Stimulated activated naive CD8-positive, alpha-beta T cell treated with anti-CD3 and anti-CD28 coated beads, Interleukin-15, Interleukin-2, amounts not matched to agents 100 U/mL and 50 U/mL, for 24 hours (primary cell): ENCODE measurements around the gene SMIM22.

Experiments used
- ATAC-seq: fragments of 150-1000 bp; cut with Tn5 transposase; one replicate; pipeline ENCODE4 v1.10.0; 2021
- DNase-seq: peaks from one replicate; pipeline ENCODE4 v3.0.0; 2021

Gene SMIM22

DNA sequence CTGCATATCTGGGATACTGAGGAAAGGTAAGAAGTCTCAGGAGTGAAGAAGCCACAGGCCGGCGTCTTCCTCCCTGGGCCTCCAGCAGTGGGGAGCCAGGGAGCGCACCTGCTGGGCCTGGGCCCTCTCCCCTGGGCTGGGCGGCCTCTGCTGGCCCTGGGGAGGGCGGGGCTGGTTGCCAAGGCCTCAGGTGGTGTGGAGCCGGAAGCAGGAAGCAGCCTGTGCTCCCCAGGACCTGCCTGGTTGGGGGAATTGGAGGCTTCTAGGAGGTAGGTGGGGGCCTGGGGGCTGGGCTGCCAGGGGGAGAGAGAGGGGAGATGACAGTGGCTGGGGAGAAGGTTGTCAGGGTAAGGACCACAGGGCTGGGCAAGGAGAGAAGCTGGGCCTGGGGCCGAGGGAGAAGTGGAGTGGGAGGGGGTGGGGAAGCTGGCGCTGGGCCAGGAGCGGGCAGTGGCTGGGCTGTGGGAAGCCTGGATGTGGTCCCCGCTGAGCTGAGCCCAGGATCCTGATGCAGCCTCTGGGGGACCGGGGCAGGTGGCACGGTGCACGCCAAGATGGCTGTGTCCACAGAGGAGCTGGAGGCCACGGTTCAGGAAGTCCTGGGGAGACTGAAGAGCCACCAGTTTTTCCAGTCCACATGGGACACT lies at the start of gene SMIM22:
Gene SMIM22 (plus strand): TSS at position 189 of the 647 bp plus-strand sequence. CDS start 366 bp downstream, at position 555.
- DNase-seq, result no peak
- no peak for ATAC-seq

DNA sequence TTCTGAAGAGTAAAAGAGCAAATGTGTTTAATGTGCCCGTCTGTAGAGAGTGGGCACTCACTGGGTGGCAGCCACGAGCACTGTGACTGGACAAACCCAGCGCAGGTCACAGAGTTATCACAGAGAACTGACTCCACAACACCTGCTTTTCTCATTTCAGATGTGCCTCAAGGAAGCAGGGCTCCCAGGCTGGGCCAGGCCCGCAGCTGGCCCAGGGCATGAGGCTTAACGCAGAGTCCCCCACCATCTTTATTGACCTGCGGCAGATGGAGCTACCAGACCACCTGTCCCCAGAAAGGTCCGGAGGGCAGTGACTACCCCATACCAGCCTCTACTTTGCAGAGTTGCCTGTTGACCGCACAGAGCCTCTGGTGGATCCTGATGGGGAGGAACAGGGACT lies 49.0 kb upstream of the SMIM22 start:
- DNase-seq (no peak), ATAC-seq (no peak)

- no peak for ATAC-seq
- no peak for DNase-seq
Measured at GRCh38 chr16:4746991-4747574, 48.1 kb upstream of the SMIM22 start.

- ATAC-seq, result no peak
- DNase-seq, result no peak
Measured at GRCh38 chr16:4747906-4748681, 47.1 kb upstream of the SMIM22 start.

DNA sequence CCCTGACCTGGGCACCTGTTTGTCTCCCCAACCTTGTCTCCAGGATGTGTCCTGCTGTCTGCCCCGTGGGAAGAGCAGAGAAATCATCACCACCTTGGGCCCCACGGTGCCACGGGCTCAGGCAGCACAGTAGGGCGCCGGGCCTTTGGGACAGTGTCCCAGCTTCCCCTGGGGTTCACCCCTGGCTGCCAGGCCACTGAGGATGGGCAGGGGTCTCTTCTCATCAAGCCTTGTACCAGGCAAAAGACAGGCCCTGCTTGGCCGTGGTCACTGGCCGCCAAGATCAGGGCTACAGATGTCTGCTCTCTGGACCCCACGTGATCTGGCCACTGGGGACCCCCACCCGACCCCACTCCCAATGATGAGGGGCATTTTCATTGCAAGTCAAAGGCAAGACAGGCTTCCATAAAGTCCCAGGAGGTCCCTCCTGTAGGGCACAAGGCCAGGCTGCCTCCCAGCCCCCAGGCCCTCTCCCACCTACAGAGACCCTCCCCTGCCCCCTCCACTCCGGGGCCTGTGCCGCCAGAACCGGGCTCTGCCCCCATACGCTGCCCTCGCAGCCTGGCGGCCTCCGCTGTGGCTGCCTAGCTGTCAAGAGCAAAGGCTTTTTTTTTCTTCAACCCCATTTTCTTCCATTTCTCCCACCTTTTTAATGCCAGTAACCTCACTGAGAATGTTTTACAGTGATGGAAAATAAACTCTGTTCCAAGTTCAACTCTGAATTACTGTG lies 46.3 kb upstream of the SMIM22 start:
- ATAC-seq (no peak), DNase-seq (no peak)

DNA sequence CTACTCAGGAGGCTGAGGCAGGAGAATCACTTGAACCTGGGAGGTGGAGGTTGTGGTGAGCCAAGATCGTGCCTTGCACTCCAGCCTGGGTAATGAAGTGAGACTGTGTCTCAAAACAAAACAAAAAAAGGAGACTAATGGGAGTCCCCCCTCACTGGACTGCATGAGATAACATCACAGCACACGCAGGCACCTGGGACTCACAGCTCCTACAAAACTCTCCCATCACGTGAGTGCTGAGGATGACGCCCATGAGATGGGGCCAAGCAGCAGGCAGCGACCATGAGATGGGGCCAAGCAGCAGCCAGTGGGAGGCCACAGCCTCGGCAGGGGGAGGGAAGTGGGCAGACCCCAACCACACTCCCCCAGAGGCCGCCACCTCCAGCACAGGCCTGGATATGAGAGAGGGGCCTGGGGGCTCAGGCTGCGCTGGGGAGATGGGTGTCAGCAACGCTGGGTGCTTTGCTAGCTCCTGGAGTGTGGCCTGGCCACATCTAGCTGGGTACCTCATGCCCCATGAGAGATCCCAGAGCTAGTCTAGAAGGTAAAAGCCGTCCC lies 45.4 kb upstream of the SMIM22 start:
- DNase-seq, result no peak
- no peak for ATAC-seq

DNA sequence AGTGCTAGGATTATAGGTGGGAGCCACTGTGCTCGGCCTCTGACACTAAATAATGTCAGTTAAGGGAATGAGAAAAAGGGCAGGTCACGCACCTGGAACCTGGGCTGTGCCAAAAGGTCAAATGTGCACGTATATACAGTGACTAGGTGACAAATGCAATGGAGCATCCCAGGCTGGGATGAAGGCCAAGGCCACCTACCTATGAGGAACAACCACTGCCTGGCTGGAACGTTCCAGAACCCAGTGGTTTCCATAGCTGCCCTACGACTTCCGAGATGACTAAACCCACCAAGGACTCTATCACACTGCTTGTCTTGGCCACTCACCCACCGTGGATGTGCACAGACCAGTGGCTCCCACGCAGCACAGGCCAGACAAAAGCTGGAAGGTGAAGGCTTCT lies 44.3 kb upstream of the SMIM22 start:
- ATAC-seq (no peak), DNase-seq (no peak)

- no peak for ATAC-seq
Measured at GRCh38 chr16:4752351-4753100, 42.6 kb upstream of the SMIM22 start.

GRCh38 chr16:4753227-4753626 lies 41.9 kb upstream of the SMIM22 start:
- ATAC-seq, result no peak
- DNase-seq, result no peak

More at GRCh38 chr16:4752351-4753100, 42.6 kb upstream of the SMIM22 start:
- DNase-seq, result no peak

DNA sequence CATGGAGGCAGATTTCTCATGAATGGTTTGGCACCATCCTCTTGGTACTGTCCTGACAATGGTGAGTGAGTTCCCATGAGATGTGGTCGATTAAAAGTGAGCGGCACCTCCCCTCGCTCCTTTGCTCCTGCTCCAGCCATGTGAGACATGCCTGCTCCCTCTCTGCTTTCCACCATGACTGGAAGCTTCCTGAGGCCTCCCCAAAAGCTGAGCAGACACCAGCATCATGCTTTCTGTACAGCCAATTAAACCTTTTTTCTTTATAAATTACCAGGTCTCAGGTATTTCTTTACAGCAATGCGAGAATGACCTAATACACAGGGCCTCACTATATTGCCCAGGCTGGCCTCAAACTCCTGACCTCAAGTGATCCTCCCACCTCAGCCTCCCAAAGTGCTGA lies 40.3 kb upstream of the SMIM22 start:
- ATAC-seq (no peak), DNase-seq (no peak)

DNA sequence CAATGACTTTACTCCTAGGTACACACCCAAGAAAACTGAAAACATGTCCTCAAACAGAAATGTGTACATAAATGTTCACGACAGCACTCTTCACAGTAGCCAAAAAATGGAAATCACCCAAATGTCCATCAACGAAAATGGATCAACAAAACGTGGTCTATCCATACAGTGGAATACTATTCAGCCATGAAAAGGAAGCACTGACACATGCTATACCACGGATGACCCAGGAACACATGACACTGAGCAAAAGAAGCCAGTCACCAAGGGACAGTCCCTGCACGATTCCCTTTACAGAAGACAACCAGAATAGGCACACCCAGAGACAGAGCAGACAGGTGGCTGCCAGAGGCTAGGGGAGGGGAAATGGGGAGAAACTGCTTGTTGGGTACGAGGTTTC lies 39.5 kb upstream of the SMIM22 start:
- DNase-seq, result no peak
- ATAC-seq, result no peak

DNA sequence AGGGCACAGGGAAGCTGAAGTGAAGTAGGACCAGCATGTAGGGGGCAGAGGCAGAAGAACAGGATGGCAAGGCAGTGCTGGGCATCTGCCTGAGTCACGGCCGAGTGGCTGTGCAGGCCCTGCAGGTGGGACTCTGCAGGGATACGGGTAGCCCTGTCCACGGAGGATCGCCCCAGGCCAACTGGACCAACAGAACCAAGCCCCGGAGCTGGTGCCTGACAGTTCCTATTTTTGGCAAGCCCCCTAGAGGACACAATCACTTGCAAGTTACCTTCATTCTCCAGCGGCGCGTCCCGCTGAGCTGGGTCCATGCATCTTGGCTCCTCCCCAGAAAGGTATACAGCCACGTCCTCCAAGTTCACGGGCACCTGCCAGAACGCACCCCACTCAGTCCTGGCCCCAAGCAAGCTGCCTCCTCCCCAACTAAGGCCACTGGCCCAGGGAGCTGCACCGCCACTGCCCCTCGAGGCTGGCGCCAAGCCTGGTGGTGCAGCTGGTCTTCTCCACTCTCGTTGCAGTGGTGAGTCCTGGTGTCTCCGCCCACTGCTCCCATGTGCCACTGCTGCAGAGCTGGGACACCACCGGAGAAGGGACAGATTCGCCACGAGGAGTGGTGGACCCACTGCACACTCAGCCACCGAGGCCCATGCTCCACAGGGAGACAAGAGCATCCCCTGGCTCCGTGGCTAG lies 34.8 kb upstream of the SMIM22 start:
- DNase-seq (no peak), ATAC-seq (no peak)

DNA sequence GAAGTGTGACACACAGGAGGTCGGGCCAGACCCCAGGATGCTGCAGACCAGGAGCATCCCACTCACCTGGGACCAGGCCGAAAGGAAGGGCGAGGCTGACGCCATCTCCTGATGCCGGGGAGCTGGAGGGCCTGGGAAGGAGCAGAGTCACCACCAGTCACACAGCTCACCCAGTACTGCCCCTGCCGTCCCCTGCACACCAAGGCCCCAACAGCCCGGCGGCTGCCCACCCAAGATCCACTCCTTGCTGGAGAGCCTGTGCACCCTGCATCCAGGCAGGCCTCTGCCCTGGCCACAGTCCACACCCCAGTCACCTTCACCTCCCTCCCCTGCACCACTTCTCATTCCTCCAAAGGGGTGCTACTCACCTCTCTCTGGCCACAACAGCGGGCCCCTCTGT lies 33.0 kb upstream of the SMIM22 start:
- DNase-seq (no peak), ATAC-seq (no peak)

DNA sequence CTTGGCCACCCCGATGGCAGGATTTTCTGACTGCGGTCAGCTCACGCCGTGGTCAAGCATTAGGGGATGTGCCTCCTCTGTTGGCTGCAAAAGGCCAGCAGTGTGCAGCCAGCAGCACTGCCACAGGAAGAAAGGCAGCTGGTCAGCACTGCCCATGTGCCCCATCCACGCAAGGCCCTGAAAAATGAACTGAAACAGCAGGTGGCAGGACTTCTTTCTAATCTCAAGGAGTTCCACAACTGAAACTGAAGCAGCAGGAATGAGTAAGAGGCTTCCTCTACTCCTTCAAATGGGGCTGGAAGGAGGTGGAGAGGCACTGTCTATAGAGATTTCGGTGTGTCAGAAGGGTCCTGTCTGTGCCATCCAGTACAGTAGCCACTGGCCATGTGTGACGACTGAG lies 31.4 kb upstream of the SMIM22 start:
- DNase-seq, result no peak
- no peak for ATAC-seq

- ATAC-seq, result no peak
- DNase-seq, result no peak
Measured at GRCh38 chr16:4765511-4766474, 29.4 kb upstream of the SMIM22 start.

- ATAC-seq (peak; percentile 84), DNase-seq (peak; percentile 97)
Measured at GRCh38 chr16:4766875-4767628, 28.1 kb upstream of the SMIM22 start, which contains the start of gene ZNF500. ZNF500 (minus strand) TSS chr16:4767162; CDS start chr16:4765978, 1,184 bp downstream.

- no peak for ATAC-seq
- peak; percentile 27 for DNase-seq
Measured at GRCh38 chr16:4767872-4768548, 27.2 kb upstream of the SMIM22 start.

DNA sequence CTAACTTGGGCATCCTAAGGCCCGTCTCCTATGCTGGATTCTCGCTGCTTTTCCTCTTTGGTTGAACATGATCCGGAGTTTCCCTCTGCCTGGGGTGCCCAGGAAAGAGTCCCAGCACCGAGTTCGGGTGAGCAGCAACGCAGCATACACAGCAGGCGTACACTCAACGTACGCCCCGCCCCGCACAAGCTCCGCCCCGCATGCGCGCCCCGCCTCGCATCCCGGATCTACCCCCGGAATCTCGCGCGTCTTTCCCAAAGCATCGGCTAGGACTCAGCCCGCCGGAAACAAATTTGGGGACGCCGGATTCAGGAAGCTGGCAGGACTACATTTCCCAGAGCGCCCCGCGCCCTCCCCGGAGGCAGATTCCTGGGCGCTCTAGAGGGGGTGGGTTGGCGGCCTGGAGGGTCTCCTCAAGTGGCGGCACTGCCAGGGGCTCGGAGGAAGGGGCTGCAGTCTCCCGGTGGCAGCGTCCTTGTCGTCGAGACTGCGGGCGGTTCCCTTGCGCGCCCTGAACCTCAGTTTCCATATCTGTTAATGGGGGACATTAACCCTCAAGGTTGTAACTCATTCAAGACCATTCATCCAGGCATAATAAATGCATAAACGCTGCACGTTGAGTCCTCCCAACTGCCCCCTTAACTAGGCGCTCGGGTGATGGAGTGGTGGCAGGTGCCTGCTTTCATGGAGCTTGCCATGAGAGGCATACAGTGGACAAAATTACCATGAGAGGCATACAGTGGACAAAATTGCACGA lies 26.4 kb upstream of the SMIM22 start:
- DNase-seq (peak; percentile 94), ATAC-seq (peak; percentile 77)
